Duodenal mucosa (tissue), 2 donors: ENCODE results near the gene RSPO1.

Source experiments
- H3K27ac ChIP-seq: one replicate; pipeline ENCODE4 v1.7.0; 2013; ENCODE audit warnings: low read depth, low read length
- H3K27me3 ChIP-seq, 2 donors: one replicate each; pipeline ENCODE4 v1.7.0; 2013; ENCODE audit warnings: low read length in 2 of 2, control low read depth in 1 of 2; ENCODE audit not compliant: insufficient read depth in 2 of 2, control insufficient read depth in 1 of 2
- H3K36me3 ChIP-seq, 2 donors: one replicate each; pipeline ENCODE4 v1.7.0; 2013; ENCODE audit warnings: low read length in 2 of 2, control low read depth in 1 of 2; ENCODE audit not compliant: insufficient read depth in 2 of 2, control insufficient read depth in 1 of 2
- H3K4me1 ChIP-seq, 2 donors: one replicate each; pipeline ENCODE4 v1.7.0; 2013; ENCODE audit warnings: low read length in 2 of 2, control low read depth in 1 of 2; ENCODE audit not compliant: insufficient read depth in 2 of 2, control insufficient read depth in 1 of 2
- H3K4me3 ChIP-seq, 2 donors: one replicate each; pipeline ENCODE4 v1.7.0; 2013; ENCODE audit warnings: low read length in 2 of 2, low read depth in 1 of 2
- H3K9ac ChIP-seq, 2 donors: one replicate each; pipeline ENCODE4 v1.7.0; 2013; ENCODE audit warnings: low read length in 2 of 2, low read depth in 1 of 2
- H3K9me3 ChIP-seq, 2 donors: one replicate each; pipeline ENCODE4 v1.7.0; 2013; ENCODE audit warnings: low read length in 2 of 2, control low read depth in 1 of 2; ENCODE audit not compliant: control insufficient read depth in 1 of 2

RSPO1 gene

GRCh38 chr1:37605806-37606474, 28.8 kb downstream of the RSPO1 start:
- Histone ChIP-seq H3K27me3 (peaks cover 0 to 14% of the 10 kb centered on the region in 2 donors), H3K27ac (no peak overlapping the region), H3K9me3 (no peaks in the 10 kb centered on the region), H3K9ac (no peak overlapping the region), H3K36me3 (no peaks in the 10 kb centered on the region), H3K4me1 (peaks cover 0 to 4% of the 10 kb centered on the region in 2 donors), H3K4me3 (no peak overlapping the region)

GRCh38 chr1:37605061-37605650, 29.5 kb downstream of the RSPO1 start:
- no peak overlapping the region for H3K27ac ChIP-seq
- no peak overlapping the region for H3K9ac ChIP-seq
- H3K9me3 ChIP-seq, result no peaks in the 10 kb centered on the region
- H3K4me1 ChIP-seq, result peaks cover 0 to 4% of the 10 kb centered on the region in 2 donors
- H3K4me3 ChIP-seq, result no peak overlapping the region
- peaks cover 0 to 14% of the 10 kb centered on the region in 2 donors for H3K27me3 ChIP-seq
- H3K36me3 ChIP-seq, result no peaks in the 10 kb centered on the region

DNA sequence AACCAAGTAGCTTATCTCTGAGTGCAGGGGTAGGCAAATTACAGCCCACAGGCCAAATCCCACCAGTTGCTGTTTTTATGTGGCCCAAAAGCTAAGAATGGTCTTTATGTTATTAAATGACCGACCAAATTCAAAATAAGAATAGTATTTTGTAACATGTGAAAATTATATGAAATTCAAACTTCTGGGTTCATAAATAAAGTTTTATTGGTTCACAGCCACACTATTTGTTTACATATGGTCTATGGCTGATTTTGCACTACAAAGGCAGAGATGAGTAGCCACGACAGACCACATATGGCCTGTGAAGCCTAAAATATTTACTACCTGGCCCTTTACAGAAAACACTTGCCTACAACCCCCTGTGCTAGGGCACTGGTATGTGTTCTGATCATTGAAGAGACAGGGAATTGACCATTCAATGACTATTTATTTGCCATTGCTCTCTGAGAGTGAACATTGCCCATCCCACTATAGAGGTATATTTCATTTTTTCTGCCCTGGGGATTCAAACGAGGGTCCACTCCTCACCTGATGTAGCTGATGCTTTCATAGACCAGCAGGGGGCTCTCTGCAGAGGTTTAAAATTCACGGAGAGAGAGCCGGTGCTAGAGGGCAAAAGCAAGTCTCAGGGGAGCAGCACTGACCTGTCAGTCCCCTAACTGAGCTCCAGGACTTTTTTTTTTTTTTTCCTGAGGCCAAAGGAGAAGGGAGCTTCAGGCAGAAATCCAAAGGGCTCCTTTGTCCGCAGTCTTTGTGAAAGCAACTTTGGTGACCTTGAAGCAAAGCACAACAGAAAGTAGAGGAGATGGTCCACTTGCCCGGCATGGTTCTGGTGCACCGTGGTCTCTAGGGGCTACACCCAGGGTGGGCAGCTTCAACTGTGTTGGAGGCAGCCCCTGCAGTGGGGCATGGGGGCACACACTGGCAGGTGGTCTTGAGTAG, 31.7 kb downstream of the RSPO1 start:
- no peak overlapping the region for H3K4me3 ChIP-seq

GRCh38 chr1:37601441-37601840, 33.3 kb downstream of the RSPO1 start:
- Histone ChIP-seq H3K27me3 (peaks cover 0 to 8% of the 10 kb centered on the region in 2 donors), H3K27ac (no peak overlapping the region), H3K9me3 (no peaks in the 10 kb centered on the region), H3K4me3 (no peak overlapping the region), H3K4me1 (peaks cover 0 to 4% of the 10 kb centered on the region in 2 donors), H3K9ac (no peak overlapping the region), H3K36me3 (no peaks in the 10 kb centered on the region)

More for the DNA sequence above, 31.7 kb downstream of the RSPO1 start:
- no peak overlapping the region for H3K9ac ChIP-seq
- H3K9me3 ChIP-seq, result no peaks in the 10 kb centered on the region
- H3K27ac ChIP-seq, result no peak overlapping the region
- peaks cover 0 to 4% of the 10 kb centered on the region in 2 donors for H3K4me1 ChIP-seq
- H3K36me3 ChIP-seq, result no peaks in the 10 kb centered on the region
- peaks cover 0 to 14% of the 10 kb centered on the region in 2 donors for H3K27me3 ChIP-seq

DNA sequence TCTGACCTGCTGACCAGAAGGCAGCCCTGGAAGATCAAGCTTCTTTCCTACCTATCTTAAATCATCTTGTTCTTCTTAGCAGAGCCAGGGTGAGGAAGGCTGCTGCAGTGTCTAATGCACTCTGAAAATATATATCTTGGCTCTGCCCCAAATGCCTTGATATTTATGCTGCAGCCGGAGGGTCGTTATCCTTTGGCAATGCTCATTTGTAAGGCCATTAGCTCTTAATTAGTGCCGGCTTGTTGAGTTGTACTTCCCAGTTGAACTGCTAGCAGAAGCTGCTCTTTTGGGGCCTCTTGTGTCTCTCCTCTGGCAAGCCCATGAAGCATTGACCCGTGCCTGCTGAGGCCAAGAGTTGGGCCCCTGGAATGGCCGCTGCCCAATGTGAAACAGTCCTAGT, 34.8 kb downstream of the RSPO1 start:
- Histone ChIP-seq H3K9ac (no peak overlapping the region), H3K27me3 (peaks cover 0 to 8% of the 10 kb centered on the region in 2 donors), H3K27ac (no peak overlapping the region), H3K4me1 (peaks cover 7 to 9% of the 10 kb centered on the region in 2 donors), H3K4me3 (no peak overlapping the region), H3K36me3 (no peaks in the 10 kb centered on the region), H3K9me3 (no peaks in the 10 kb centered on the region)

- peak overlapping the region; percentile 34 for H3K27ac ChIP-seq
- H3K36me3 ChIP-seq, result peaks cover 8 to 17% of the 10 kb centered on the region in 2 donors
- H3K9me3 ChIP-seq, result no peaks in the 10 kb centered on the region
- H3K27me3 ChIP-seq, result no peaks in the 10 kb centered on the region
- H3K4me1 ChIP-seq, result peaks cover 11 to 17% of the 10 kb centered on the region in 2 donors
- H3K9ac ChIP-seq, result peak overlapping the region; percentile 91
- H3K4me3 ChIP-seq, result peak overlapping the region; percentile 96 to 99
Measured at GRCh38 chr1:37596182-37596667, 38.5 kb downstream of the RSPO1 start.

DNA sequence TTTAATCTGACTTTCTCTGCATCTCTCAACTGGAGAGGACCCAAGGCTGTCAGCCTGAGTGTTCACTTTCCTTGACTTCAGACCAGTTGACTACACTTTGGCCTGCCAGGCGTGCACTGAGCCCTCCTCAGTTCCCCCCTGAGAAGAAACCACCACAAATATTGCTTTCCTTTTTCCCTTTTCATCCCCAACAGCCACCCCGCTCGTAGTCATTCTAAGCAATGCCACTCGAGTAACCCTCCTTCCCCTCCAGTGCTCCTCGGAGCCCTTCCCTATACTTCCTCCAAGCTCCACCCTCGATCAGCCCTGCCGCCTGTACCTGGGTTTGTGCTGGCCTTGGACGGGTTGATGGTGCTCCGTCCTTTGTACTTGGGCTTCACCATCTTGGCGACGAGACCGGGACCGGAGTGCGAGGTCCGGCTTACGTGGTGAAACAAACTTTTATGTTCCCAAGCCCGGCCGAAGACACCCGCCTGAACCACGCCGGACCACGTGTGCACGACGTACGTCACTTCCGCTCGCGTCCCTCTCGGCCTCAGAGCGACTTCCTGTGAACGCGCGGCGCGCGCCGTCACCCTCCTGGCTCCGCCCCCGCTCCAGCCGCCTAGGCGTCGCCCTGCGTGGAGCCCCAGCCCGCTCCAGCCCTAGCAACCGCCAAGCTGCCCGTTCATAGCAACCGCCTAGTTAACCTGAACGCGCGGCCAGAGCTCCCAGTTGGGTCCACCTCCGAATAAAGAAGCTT, 39.1 kb downstream of the RSPO1 start, which contains the start of gene GNL2:
Gene GNL2, minus strand, starts transcription at position 498 of the 742 bp plus-strand sequence. Its CDS starts 115 bp downstream, at position 383.
- peak within 1 kb of the TSS; percentile 91 for H3K9ac ChIP-seq
- H3K9me3 ChIP-seq, result no peaks in the 10 kb centered on the region
- H3K4me3 ChIP-seq, result peak within 1 kb of the TSS; percentile 96 to 99
- H3K27me3 ChIP-seq, result no peaks in the 10 kb centered on the region
- peaks cover 10 to 23% of the 10 kb centered on the region in 2 donors for H3K36me3 ChIP-seq
- H3K27ac ChIP-seq, result peak within 1 kb of the TSS; percentile 74
- peaks cover 11 to 17% of the 10 kb centered on the region in 2 donors for H3K4me1 ChIP-seq

DNA sequence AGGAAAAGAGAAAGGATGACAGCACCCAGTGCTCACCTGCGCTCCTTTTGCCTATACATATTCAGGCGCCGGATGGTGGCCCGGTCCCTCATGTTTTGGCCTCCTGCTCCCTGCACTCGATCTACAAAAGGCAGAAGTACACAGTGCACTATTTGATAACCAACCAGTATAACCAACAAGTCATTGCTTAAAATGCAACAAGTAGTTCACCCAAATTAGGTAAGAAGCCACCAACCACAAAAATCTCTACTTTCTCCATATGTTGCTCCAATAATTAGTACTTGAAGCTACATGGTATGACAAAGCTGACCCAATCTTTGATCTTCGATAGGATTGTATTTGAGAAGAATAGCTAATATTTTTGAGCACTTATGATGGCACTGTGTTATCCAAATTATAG, 41.0 kb downstream of the RSPO1 start:
- no peaks in the 10 kb centered on the region for H3K27me3 ChIP-seq
- H3K4me1 ChIP-seq, result peaks cover 11 to 17% of the 10 kb centered on the region in 2 donors
- H3K36me3 ChIP-seq, result peaks cover 15 to 40% of the 10 kb centered on the region in 2 donors
- H3K9me3 ChIP-seq, result no peaks in the 10 kb centered on the region
- H3K27ac ChIP-seq, result no peak overlapping the region
- no peak overlapping the region for H3K4me3 ChIP-seq
- H3K9ac ChIP-seq, result peak overlapping the region in 1 of 2 donors; percentile 28

DNA sequence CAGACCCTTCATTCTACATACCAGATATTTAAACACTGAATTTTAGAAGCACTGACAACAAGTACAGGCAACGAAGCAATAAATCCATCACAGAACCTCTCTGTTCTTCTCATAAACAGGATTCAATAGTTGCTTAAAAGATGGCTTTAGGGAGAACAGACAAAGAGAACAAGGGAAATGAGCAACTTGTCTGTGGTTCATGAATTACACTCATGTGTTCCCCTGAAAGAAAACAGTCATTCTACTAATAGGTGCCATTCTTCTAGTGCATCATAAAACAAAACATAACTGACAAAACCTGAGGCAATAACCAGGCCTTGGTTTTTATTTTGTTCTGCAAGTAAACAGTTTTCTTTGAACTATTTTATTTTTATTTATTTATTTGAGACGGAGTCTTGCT, 45.8 kb downstream of the RSPO1 start:
- peaks cover 0 to under 1% of the 10 kb centered on the region in 2 donors for H3K4me1 ChIP-seq
- no peak overlapping the region for H3K27ac ChIP-seq
- no peaks in the 10 kb centered on the region for H3K9me3 ChIP-seq
- no peaks in the 10 kb centered on the region for H3K27me3 ChIP-seq
- no peak overlapping the region for H3K9ac ChIP-seq
- H3K4me3 ChIP-seq, result no peak overlapping the region
- peaks cover 19 to 78% of the 10 kb centered on the region in 2 donors for H3K36me3 ChIP-seq
